GM18499 (cell line): Measurements from ENCODE around the gene TMEM87B.

ENCODE experiments used
- ATAC-seq: cut with Tn5 transposase; IDR thresholded peaks from one replicate; pipeline ENCODE4 v1.9.1; 2021; ENCODE audit warnings: moderate number of reproducible peaks; ENCODE audit not compliant: insufficient read depth, unreplicated experiment

Gene TMEM87B

GRCh38 chr2:112149194-112149593 lies 94.1 kb downstream of the TMEM87B start:
- no peak for ATAC-seq

- ATAC-seq = no peak
Measured at GRCh38 chr2:112149866-112150435, 94.9 kb downstream of the TMEM87B start.

- ATAC-seq = no peak
Measured at GRCh38 chr2:112150447-112150846, 95.4 kb downstream of the TMEM87B start.

- no peak for ATAC-seq
Measured at GRCh38 chr2:112150851-112151250, 95.8 kb downstream of the TMEM87B start.

GRCh38 chr2:112151271-112151670 lies 96.2 kb downstream of the TMEM87B start:
- no peak for ATAC-seq

- ATAC-seq = no peak
Measured at GRCh38 chr2:112151701-112152440, 96.8 kb downstream of the TMEM87B start.

- no peak for ATAC-seq
Measured at GRCh38 chr2:112152476-112153178, 97.6 kb downstream of the TMEM87B start.

GRCh38 chr2:112153179-112153490 lies 98.1 kb downstream of the TMEM87B start:
- ATAC-seq = no peak

- ATAC-seq = no peak
Measured at GRCh38 chr2:112153501-112153900, 98.4 kb downstream of the TMEM87B start.

- ATAC-seq = no peak
Measured at GRCh38 chr2:112154246-112155117, 99.4 kb downstream of the TMEM87B start.

- no peak for ATAC-seq
Measured at GRCh38 chr2:112155331-112156151, 100.5 kb downstream of the TMEM87B start.

- ATAC-seq = no peak
Measured at GRCh38 chr2:112156152-112156986, 101.3 kb downstream of the TMEM87B start.

GRCh38 chr2:112157472-112157871 lies 102.4 kb downstream of the TMEM87B start:
- no peak for ATAC-seq

GRCh38 chr2:112159454-112159921 lies 104.4 kb downstream of the TMEM87B start:
- no peak for ATAC-seq

- no peak for ATAC-seq
Measured at GRCh38 chr2:112160283-112161250, 105.5 kb downstream of the TMEM87B start.

GRCh38 chr2:112161431-112162145 lies 106.5 kb downstream of the TMEM87B start:
- no peak for ATAC-seq

- ATAC-seq = no peak
Measured at GRCh38 chr2:112162341-112162740, 107.3 kb downstream of the TMEM87B start.
